B cell (primary cell): ENCODE measurements around the gene C3.

Experiments used
- CTCF ChIP-seq: fragments of 200-600 bp; IDR thresholded peaks from one replicate; pipeline ENCODE4 v1.8.0; 2022; ENCODE audit warnings: antibody characterized with exemption, mild to moderate bottlenecking
- EZH2 ChIP-seq: IDR thresholded peaks from 2 replicates; pipeline ENCODE4 v1.6.1; 2012; ENCODE audit warnings: borderline replicate concordance, low read depth, mild to moderate bottlenecking, moderate library complexity, low read length; ENCODE audit not compliant: insufficient read depth, poor library complexity, severe bottlenecking

DNA sequence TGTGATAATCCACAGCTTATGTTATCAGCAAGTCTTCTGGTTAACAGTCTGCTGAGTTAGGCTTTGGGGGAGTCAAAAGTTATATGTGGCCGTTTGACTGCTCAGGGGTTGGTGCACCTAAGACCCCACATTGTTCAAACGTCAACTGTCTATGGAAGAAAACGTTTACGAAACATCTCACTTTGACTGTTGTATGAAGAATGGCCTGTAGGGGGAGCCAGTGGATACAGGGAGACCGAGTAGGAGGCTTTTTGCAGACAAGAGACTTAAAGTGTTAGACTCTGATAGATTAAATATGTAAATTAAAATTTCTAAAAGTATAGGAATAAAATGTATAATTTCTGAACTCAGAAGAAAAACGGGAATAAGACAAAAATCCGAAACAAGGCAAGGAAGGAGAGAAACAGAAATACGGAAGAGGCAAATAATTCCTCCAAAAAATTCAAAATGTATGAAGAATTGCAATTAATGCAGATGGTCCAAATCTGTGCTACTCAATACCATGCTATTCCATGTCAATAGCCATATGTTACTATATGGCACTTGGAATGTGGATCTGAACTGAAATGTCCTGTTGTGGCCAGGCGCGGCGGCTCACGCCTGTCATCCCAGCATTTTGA lies 88.3 kb downstream of the C3 start:
- TF ChIP-seq CTCF (peak; percentile 92), EZH2 (no peak)
